Measurements from ENCODE around the gene PARP2.

Gene PARP2

DNA sequence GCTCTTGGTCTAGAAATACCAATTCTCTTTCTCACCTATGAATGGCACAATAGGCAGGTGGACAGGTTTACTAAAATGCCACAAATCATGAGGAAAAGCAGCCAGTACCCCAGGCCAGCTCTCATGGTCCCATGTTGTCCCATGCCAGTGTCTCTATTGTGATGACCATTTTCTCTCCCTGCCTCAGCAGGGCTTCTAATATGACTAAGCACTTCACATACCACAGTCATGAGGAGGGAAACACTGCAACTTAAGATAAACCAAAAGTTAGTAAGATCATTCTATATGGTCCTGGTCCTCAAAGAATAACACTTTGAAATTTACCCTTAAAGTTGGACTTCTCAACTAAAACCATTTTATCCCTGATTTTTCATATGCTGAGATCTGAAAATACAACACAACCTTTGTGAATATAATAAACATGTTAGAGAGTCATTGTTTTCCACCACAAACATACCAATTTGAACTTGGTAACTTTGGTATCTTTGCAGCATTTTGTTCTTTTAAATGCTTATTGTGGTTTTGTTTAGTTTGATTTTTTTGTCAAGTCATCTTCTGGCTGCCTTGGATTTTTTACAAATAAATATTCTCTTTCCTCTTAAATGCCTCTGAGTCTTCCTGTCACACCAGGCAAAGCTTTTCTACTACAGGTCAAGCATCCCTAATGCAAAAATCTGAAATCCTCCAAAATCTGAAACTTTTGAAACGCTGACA is 41.2 kb upstream of the PARP2 start:
- no peak overlapping the region for H2AFZ ChIP-seq (ENCODE audit: low read length)
- H3K9me3 ChIP-seq (ENCODE audit: insufficient read depth, low read depth, low read length), result no peaks in the 10 kb centered on the region
- H3K27me3 ChIP-seq (ENCODE audit: insufficient read depth, low read length, poor library complexity, severe bottlenecking), result no peaks in the 10 kb centered on the region
- H3K4me3 ChIP-seq (ENCODE audit: low read length, poor library complexity, severe bottlenecking), result peak overlapping the region; percentile 17
- no peak overlapping the region for H3K9ac ChIP-seq (ENCODE audit: low read depth, low read length, poor library complexity, severe bottlenecking)
- H3K4me1 ChIP-seq (ENCODE audit: insufficient read depth, low read length, poor library complexity, severe bottlenecking), result peaks cover 35% of the 10 kb centered on the region
- peaks cover 27% of the 10 kb centered on the region for H3K79me2 ChIP-seq (ENCODE audit: insufficient read depth, low read length)
- no peaks in the 10 kb centered on the region for H4K20me1 ChIP-seq (ENCODE audit: insufficient read depth, low read length, poor library complexity, severe bottlenecking)
- H3K9me2 ChIP-seq (replicated peaks; ENCODE audit: low read depth, low read length), result no peaks in the 10 kb centered on the region
- TF ChIP-seq, protein P1, sequence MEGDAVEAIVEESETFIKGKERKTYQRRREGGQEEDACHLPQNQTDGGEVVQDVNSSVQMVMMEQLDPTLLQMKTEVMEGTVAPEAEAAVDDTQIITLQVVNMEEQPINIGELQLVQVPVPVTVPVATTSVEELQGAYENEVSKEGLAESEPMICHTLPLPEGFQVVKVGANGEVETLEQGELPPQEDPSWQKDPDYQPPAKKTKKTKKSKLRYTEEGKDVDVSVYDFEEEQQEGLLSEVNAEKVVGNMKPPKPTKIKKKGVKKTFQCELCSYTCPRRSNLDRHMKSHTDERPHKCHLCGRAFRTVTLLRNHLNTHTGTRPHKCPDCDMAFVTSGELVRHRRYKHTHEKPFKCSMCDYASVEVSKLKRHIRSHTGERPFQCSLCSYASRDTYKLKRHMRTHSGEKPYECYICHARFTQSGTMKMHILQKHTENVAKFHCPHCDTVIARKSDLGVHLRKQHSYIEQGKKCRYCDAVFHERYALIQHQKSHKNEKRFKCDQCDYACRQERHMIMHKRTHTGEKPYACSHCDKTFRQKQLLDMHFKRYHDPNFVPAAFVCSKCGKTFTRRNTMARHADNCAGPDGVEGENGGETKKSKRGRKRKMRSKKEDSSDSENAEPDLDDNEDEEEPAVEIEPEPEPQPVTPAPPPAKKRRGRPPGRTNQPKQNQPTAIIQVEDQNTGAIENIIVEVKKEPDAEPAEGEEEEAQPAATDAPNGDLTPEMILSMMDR (conservative IDR thresholded peaks at IDR 0.05; ENCODE audit: low read length), result no peak
- TF ChIP-seq EZH2phosphoT487 (IDR thresholded peaks at IDR 0.05; ENCODE audit: borderline replicate concordance), result no peak
- H3F3A ChIP-seq (ENCODE audit: low read depth), result no peaks in the 10 kb centered on the region
- peak overlapping the region; percentile 88 for H3K4me2 ChIP-seq (ENCODE audit: low read depth, low read length, poor library complexity, severe bottlenecking)
- peaks cover 19% of the 10 kb centered on the region; the same call in 1 of the 2 replicates for H3K36me3 ChIP-seq (ENCODE audit: insufficient read depth, low read length)

DNA sequence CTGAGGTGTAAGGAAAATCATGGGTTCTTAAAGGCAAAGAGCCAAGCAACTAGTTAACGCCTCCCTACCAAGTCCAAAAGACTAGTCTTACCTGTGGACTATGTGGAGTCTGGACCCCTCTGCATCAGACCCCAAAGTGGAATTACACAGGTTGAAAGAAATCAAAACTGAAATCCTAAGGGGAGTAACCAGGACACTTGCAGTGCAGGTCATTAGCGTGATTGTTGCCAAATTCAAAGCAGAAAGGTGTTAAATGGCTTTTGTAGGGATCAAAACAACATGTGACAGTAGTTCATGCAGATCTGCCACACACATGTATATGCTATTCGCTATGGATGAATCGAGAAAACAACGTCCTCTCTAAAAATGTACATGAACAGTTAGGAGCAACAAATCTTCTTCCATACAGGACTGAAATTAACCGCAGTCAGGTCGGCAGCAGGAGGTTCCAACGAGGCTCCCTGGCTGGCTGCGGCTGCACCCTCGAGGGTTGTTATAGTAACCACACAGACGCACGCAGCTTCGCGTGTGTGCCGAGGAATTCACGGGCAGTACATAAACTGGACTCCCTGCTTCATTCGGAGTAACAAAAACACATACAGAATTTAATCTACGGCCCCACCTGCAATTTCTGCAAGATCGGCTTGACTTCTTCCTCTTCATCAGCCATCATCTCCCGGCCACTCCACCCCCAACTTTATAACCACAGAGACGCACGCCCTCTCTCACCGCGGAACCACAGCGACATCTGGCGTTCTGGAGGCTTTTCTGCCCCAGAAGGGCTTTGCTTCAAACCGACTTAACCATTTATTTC is 38.0 kb upstream of the PARP2 start, which contains the start of gene TTC5:
TTC5 (minus strand) TSS at position 687 of the 814 bp plus-strand sequence; CDS start at position 673, 14 bp downstream.
- peak within 1 kb of the TSS; percentile 73 for H3K9ac ChIP-seq (ENCODE audit: low read depth, low read length, poor library complexity, severe bottlenecking)
- no peaks in the 10 kb centered on the region; the same call in 1 of the 2 replicates for H3K36me3 ChIP-seq (ENCODE audit: insufficient read depth, low read length)
- H4K20me1 ChIP-seq (ENCODE audit: insufficient read depth, low read length, poor library complexity, severe bottlenecking), result no peaks in the 10 kb centered on the region
- H3K79me2 ChIP-seq (ENCODE audit: insufficient read depth, low read length), result peaks cover 27% of the 10 kb centered on the region
- no peak for TF ChIP-seq EZH2phosphoT487 (IDR thresholded peaks at IDR 0.05; ENCODE audit: borderline replicate concordance)
- TF ChIP-seq, protein P1 (conservative IDR thresholded peaks at IDR 0.05; ENCODE audit: low read length), result peak; percentile 92
- no peaks in the 10 kb centered on the region for H3K9me3 ChIP-seq (ENCODE audit: insufficient read depth, low read depth, low read length)
- H3K9me2 ChIP-seq (replicated peaks; ENCODE audit: low read depth, low read length), result no peaks in the 10 kb centered on the region
- H3K27me3 ChIP-seq (ENCODE audit: insufficient read depth, low read length, poor library complexity, severe bottlenecking), result no peaks in the 10 kb centered on the region
- H3K4me1 ChIP-seq (ENCODE audit: insufficient read depth, low read length, poor library complexity, severe bottlenecking), result peaks cover 35% of the 10 kb centered on the region
- H3K4me2 ChIP-seq (ENCODE audit: low read depth, low read length, poor library complexity, severe bottlenecking), result peak within 1 kb of the TSS; percentile 88
- peak within 1 kb of the TSS; percentile 95 for H2AFZ ChIP-seq (ENCODE audit: low read length)
- H3K4me3 ChIP-seq (ENCODE audit: low read length, poor library complexity, severe bottlenecking), result peak within 1 kb of the TSS; percentile 93
- H3F3A ChIP-seq (ENCODE audit: low read depth), result no peaks in the 10 kb centered on the region

DNA sequence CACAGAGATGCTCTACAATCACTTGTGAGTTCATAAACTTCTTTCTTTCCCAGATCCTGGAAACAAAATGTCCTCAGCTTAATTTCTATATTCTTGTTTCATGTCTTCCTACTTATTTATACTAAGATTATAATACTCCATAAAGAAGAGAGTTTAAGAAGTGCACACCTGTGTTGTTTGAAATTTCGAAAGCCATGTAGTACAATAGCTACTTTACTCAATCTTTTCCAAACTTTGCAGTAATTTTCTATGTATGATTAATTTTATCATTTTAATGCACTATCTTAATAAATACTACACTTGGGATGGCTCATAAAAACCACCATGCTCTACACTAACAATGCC is 37.4 kb upstream of the PARP2 start:
- TF ChIP-seq, protein P1 (conservative IDR thresholded peaks at IDR 0.05; ENCODE audit: low read length), result no peak
- no peak for TF ChIP-seq EZH2phosphoT487 (IDR thresholded peaks at IDR 0.05; ENCODE audit: borderline replicate concordance)
- no peaks in the 10 kb centered on the region for H3K27me3 ChIP-seq (ENCODE audit: insufficient read depth, low read length, poor library complexity, severe bottlenecking)
- H3K9me2 ChIP-seq (replicated peaks; ENCODE audit: low read depth, low read length), result no peaks in the 10 kb centered on the region
- H4K20me1 ChIP-seq (ENCODE audit: insufficient read depth, low read length, poor library complexity, severe bottlenecking), result no peaks in the 10 kb centered on the region
- H3K36me3 ChIP-seq (ENCODE audit: insufficient read depth, low read length), result no peaks in the 10 kb centered on the region
- H3K9me3 ChIP-seq (ENCODE audit: insufficient read depth, low read depth, low read length), result no peaks in the 10 kb centered on the region
- H3K4me2 ChIP-seq (ENCODE audit: low read depth, low read length, poor library complexity, severe bottlenecking), result no peak overlapping the region
- H3K9ac ChIP-seq (ENCODE audit: low read depth, low read length, poor library complexity, severe bottlenecking), result no peak overlapping the region
- H3K4me1 ChIP-seq (ENCODE audit: insufficient read depth, low read length, poor library complexity, severe bottlenecking), result peaks cover 35% of the 10 kb centered on the region
- no peaks in the 10 kb centered on the region for H3F3A ChIP-seq (ENCODE audit: low read depth)
- peak overlapping the region; percentile 93 for H3K4me3 ChIP-seq (ENCODE audit: low read length, poor library complexity, severe bottlenecking)
- no peak overlapping the region; the same call in 1 of the 2 replicates for H2AFZ ChIP-seq (ENCODE audit: low read length)
- H3K79me2 ChIP-seq (ENCODE audit: insufficient read depth, low read length), result peaks cover 27% of the 10 kb centered on the region
